ENCODE results near the gene MAEL. TPM values are rescaled to one million over a fixed set of nuclear protein-coding genes. Genes with fewer than 3 reads are reported as not detected.

Gene MAEL
- total and polyA plus RNA-seq, 9 donors = 0.20 to 0.46 (median 0.34) TPM; not detected in 6

GRCh38 chr1:166980818-166981217 lies 8.3 kb upstream of the MAEL start:
- H3K4me1 ChIP-seq (ENCODE audit: insufficient read depth) = no peaks in the 10 kb centered on the region
- 72 to 77% (median 75%) methylated on average over 3 of the region's 3 CpGs for WGBS, 3 donors
- H3K27me3 ChIP-seq = no peaks in the 10 kb centered on the region
- peaks cover 0 to 3% of the 10 kb centered on the region in 2 donors for H3K9me3 ChIP-seq
- H3K4me3 ChIP-seq = no peak overlapping the region
- DNase-seq = no peak
- TF ChIP-seq CTCF (IDR thresholded peaks at IDR 0.05) = no peak
- TF ChIP-seq POLR2A (IDR thresholded peaks at IDR 0.05) = no peak
- TF ChIP-seq EP300 (IDR thresholded peaks at IDR 0.05) = no peak
- H3K36me3 ChIP-seq = no peaks in the 10 kb centered on the region
- intact Hi-C loops (cut with DNase I) = no loop called here
- H3K27ac ChIP-seq = no peak overlapping the region

- Histone ChIP-seq H3K27me3 (no peaks in the 10 kb centered on the region), H3K4me3 (no peak overlapping the region), H3K36me3 (no peaks in the 10 kb centered on the region), H3K9me3 (peaks cover 0 to 3% of the 10 kb centered on the region in 2 donors), H3K27ac (no peak overlapping the region), H3K4me1 (ENCODE audit: insufficient read depth) (no peaks in the 10 kb centered on the region)
- intact Hi-C loops (cut with DNase I) = no loop called here
- TF ChIP-seq CTCF (IDR thresholded peaks at IDR 0.05) = no peak
- TF ChIP-seq POLR2A (IDR thresholded peaks at IDR 0.05) = no peak
- TF ChIP-seq EP300 (IDR thresholded peaks at IDR 0.05) = no peak
- DNase-seq = no peak
- 86 to 97% (median 87%) methylated on average over 1 of the region's 1 CpG for WGBS, 3 donors
These were observed 7.5 kb upstream of the MAEL start for GRCh38 chr1:166981589-166981988.

GRCh38 chr1:166999075-166999474 lies 10.0 kb downstream of the MAEL start:
- no peak for DNase-seq
- WGBS, 3 donors = 5 to 54% (median 9%) methylated on average over 1 of the region's 1 CpG
- intact Hi-C loops (cut with DNase I) = no loop called here
- Histone ChIP-seq H3K4me3 (no peak overlapping the region), H3K9me3 (no peaks in the 10 kb centered on the region), H3K4me1 (ENCODE audit: insufficient read depth) (no peaks in the 10 kb centered on the region), H3K27ac (no peak overlapping the region), H3K36me3 (no peaks in the 10 kb centered on the region), H3K27me3 (no peaks in the 10 kb centered on the region)
- TF ChIP-seq CTCF (IDR thresholded peaks at IDR 0.05) = no peak
- TF ChIP-seq EP300 (IDR thresholded peaks at IDR 0.05) = no peak
- no peak for TF ChIP-seq POLR2A (IDR thresholded peaks at IDR 0.05)

- Histone ChIP-seq H3K27me3 (no peaks in the 10 kb centered on the region), H3K9me3 (no peaks in the 10 kb centered on the region), H3K36me3 (no peaks in the 10 kb centered on the region), H3K27ac (no peak overlapping the region), H3K4me1 (ENCODE audit: insufficient read depth) (no peaks in the 10 kb centered on the region), H3K4me3 (no peak overlapping the region)
- 49 to 73% (median 60%) methylated on average over 3 of the region's 3 CpGs for WGBS, 3 donors
- intact Hi-C loops (cut with DNase I) = no loop called here
- DNase-seq = no peak
- TF ChIP-seq EP300 (IDR thresholded peaks at IDR 0.05) = no peak
- TF ChIP-seq POLR2A (IDR thresholded peaks at IDR 0.05) = no peak
- no peak for TF ChIP-seq CTCF (IDR thresholded peaks at IDR 0.05)
These were observed 10.5 kb downstream of the MAEL start for GRCh38 chr1:166999500-167000055.
